WTC11 (cell line): Measurements from ENCODE around the gene CA11. TPM values are rescaled to one million over a fixed set of nuclear protein-coding genes. Genes with fewer than 3 reads are reported as not detected.

Experiments
- ATAC-seq: fragments of 200-7000 bp; cut with Tn5 transposase; 2 replicates; pipeline ENCODE4 v1.10.0; 2021; ENCODE audit warnings: mild to moderate bottlenecking, moderate library complexity
- CTCF ChIA-PET: fragments of 300-600 bp; sonication (Branson Sonifier 250); formaldehyde crosslinking; loops from one replicate; lab custom pipeline; 2021; ENCODE audit warnings: antibody characterized with exemption; lab: Charles Lee
- POLR2A ChIA-PET: fragments of 350-600 bp; sonication (Branson Sonifier 250); formaldehyde crosslinking; loops from one replicate; lab custom pipeline; 2021; ENCODE audit warnings: antibody characterized with exemption; lab: Charles Lee
- DNase-seq: peaks from one replicate; pipeline ENCODE4 v3.0.0; 2021; ENCODE audit warnings: low spot score
- H3K27ac Mint-ChIP-seq: 2 replicates; pipeline ENCODE4 v1.8.0; 2021; ENCODE audit warnings: mixed read lengths
- H3K27me3 Mint-ChIP-seq: 2 replicates; pipeline ENCODE4 v1.8.0; 2021; ENCODE audit warnings: low read depth, mild to moderate bottlenecking, moderate library complexity, mixed read lengths
- H3K36me3 Mint-ChIP-seq: 2 replicates; pipeline ENCODE4 v1.8.0; 2021; ENCODE audit warnings: mixed read lengths
- H3K4me1 Mint-ChIP-seq: 2 replicates; pipeline ENCODE4 v1.8.0; 2022; ENCODE audit warnings: mixed read lengths
- H3K4me3 Mint-ChIP-seq: 2 replicates; pipeline ENCODE4 v1.8.0; 2021; ENCODE audit warnings: mild to moderate bottlenecking, moderate library complexity, mixed read lengths
- H3K9me3 Mint-ChIP-seq: 2 replicates; pipeline ENCODE4 v1.8.0; 2021; ENCODE audit warnings: mixed read lengths
- FOXK1 ChIP-seq: sonication (generic); formaldehyde crosslinking; IDR thresholded peaks from 2 replicates; pipeline ENCODE4 v1.8.0; 2022; ENCODE audit warnings: mild to moderate bottlenecking, moderate library complexity, missing genetic modification reagents
- HMGA2 ChIP-seq: fragments of 250-450 bp; sonication (Bioruptor Pico); IDR thresholded peaks from 2 replicates; pipeline ENCODE4 v1.4.0; 2021; ENCODE audit warnings: mild to moderate bottlenecking, moderate library complexity
- NFATC4 ChIP-seq: fragments of 250-450 bp; sonication (Bioruptor Pico); IDR thresholded peaks from 2 replicates; pipeline ENCODE4 v1.9.0; 2021; ENCODE audit warnings: mild to moderate bottlenecking
- NFE2L1 ChIP-seq: sonication (generic); formaldehyde crosslinking; IDR thresholded peaks from 2 replicates; pipeline ENCODE4 v1.8.1; 2023; ENCODE audit warnings: missing genetic modification reagents
- PRRX2 ChIP-seq: fragments of 250-450 bp; sonication (Bioruptor Pico); IDR thresholded peaks from 2 replicates; pipeline ENCODE4 v1.8.0; 2021; ENCODE audit warnings: mild to moderate bottlenecking
- ZBTB21 ChIP-seq: sonication (generic); formaldehyde crosslinking; IDR thresholded peaks from 2 replicates; pipeline ENCODE4 v1.8.1; 2023; ENCODE audit warnings: mild to moderate bottlenecking, missing genetic modification reagents, borderline replicate concordance
- ZNF263 ChIP-seq: sonication (generic); formaldehyde crosslinking; IDR thresholded peaks from 2 replicates; pipeline ENCODE4 v1.8.1; 2022; ENCODE audit warnings: low read depth, mild to moderate bottlenecking, moderate library complexity, missing genetic modification reagents
- ZNF416 ChIP-seq: fragments of 250-450 bp; sonication (Bioruptor Pico); IDR thresholded peaks from 2 replicates; pipeline ENCODE4 v1.9.0; 2021; ENCODE audit warnings: mild to moderate bottlenecking, inconsistent platforms
- ZNF671 ChIP-seq: fragments of 250-450 bp; sonication (Bioruptor Pico); IDR thresholded peaks from 2 replicates; pipeline ENCODE4 v1.8.0; 2021; ENCODE audit warnings: mild to moderate bottlenecking
- total RNA-seq: library from RNA; stranded (reverse); gene quantifications from 3 replicates; pipeline ENCODE4 v1.2.3, GENCODE V29; 2021
- TF ChIP-seq, protein P1 (sequence below): sonication (generic); formaldehyde crosslinking; IDR thresholded peaks from 2 replicates; pipeline ENCODE4 v1.8.1; 2023; ENCODE audit warnings: mild to moderate bottlenecking, moderate library complexity, missing genetic modification reagents
- TF ChIP-seq, protein P2 (sequence below): sonication (generic); formaldehyde crosslinking; IDR thresholded peaks from 2 replicates; pipeline ENCODE4 v1.8.0; 2022; ENCODE audit warnings: missing genetic modification reagents
- TF ChIP-seq, protein P3 (sequence below): fragments of 250-450 bp; sonication (Bioruptor Pico); IDR thresholded peaks from 2 replicates; pipeline ENCODE4 v1.9.0; 2021; ENCODE audit warnings: mild to moderate bottlenecking, borderline replicate concordance
- TF ChIP-seq, protein P4 (sequence below): sonication (generic); formaldehyde crosslinking; IDR thresholded peaks from 2 replicates; pipeline ENCODE4 v1.8.0; 2023; ENCODE audit warnings: mild to moderate bottlenecking, missing genetic modification reagents

CA11 gene
- total RNA-seq, 1 experiment from 2014 or later, result 41.4 TPM

DNA sequence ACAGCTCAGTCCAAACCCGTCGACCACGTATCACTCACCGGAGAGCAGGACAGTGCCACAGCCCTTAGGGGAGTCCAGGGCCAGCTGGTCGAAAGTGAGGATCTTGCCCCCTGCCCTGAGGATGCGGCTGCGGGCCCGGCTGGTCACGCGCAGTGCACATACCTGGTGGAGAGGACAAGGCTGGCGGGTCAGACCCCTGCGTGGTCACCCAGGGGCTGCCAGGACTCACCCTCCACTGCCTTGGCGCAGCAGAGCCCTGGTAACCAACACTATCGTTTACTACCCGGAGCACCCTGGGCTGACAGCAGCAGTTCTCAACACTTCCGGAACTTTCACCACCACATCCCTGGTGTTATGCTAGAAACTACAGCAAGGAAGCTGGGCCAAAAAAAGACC is 29.9 kb downstream of the CA11 start (continued):
- TF ChIP-seq, protein P1, sequence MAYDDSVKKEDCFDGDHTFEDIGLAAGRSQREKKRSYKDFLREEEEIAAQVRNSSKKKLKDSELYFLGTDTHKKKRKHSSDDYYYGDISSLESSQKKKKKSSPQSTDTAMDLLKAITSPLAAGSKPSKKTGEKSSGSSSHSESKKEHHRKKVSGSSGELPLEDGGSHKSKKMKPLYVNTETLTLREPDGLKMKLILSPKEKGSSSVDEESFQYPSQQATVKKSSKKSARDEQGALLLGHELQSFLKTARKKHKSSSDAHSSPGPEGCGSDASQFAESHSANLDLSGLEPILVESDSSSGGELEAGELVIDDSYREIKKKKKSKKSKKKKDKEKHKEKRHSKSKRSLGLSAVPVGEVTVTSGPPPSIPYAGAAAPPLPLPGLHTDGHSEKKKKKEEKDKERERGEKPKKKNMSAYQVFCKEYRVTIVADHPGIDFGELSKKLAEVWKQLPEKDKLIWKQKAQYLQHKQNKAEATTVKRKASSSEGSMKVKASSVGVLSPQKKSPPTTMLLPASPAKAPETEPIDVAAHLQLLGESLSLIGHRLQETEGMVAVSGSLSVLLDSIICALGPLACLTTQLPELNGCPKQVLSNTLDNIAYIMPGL (CRISPR knock-in tag), result no peak
- TF ChIP-seq PRRX2 (no peak), ZNF263 (CRISPR knock-in tag) (no peak), NFE2L1 (CRISPR knock-in tag) (no peak), HMGA2 (no peak), FOXK1 (CRISPR knock-in tag) (no peak), ZNF671 (peak; percentile 11; the same call in 1 of the 2 replicates), NFATC4 (0 out of 2 replicates have a peak, but pooled peaks have one; percentile 36)
- TF ChIP-seq, protein P2, sequence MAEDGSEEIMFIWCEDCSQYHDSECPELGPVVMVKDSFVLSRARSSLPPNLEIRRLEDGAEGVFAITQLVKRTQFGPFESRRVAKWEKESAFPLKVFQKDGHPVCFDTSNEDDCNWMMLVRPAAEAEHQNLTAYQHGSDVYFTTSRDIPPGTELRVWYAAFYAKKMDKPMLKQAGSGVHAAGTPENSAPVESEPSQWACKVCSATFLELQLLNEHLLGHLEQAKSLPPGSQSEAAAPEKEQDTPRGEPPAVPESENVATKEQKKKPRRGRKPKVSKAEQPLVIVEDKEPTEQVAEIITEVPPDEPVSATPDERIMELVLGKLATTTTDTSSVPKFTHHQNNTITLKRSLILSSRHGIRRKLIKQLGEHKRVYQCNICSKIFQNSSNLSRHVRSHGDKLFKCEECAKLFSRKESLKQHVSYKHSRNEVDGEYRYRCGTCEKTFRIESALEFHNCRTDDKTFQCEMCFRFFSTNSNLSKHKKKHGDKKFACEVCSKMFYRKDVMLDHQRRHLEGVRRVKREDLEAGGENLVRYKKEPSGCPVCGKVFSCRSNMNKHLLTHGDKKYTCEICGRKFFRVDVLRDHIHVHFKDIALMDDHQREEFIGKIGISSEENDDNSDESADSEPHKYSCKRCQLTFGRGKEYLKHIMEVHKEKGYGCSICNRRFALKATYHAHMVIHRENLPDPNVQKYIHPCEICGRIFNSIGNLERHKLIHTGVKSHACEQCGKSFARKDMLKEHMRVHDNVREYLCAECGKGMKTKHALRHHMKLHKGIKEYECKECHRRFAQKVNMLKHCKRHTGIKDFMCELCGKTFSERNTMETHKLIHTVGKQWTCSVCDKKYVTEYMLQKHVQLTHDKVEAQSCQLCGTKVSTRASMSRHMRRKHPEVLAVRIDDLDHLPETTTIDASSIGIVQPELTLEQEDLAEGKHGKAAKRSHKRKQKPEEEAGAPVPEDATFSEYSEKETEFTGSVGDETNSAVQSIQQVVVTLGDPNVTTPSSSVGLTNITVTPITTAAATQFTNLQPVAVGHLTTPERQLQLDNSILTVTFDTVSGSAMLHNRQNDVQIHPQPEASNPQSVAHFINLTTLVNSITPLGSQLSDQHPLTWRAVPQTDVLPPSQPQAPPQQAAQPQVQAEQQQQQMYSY (CRISPR knock-in tag), result no peak

DNA sequence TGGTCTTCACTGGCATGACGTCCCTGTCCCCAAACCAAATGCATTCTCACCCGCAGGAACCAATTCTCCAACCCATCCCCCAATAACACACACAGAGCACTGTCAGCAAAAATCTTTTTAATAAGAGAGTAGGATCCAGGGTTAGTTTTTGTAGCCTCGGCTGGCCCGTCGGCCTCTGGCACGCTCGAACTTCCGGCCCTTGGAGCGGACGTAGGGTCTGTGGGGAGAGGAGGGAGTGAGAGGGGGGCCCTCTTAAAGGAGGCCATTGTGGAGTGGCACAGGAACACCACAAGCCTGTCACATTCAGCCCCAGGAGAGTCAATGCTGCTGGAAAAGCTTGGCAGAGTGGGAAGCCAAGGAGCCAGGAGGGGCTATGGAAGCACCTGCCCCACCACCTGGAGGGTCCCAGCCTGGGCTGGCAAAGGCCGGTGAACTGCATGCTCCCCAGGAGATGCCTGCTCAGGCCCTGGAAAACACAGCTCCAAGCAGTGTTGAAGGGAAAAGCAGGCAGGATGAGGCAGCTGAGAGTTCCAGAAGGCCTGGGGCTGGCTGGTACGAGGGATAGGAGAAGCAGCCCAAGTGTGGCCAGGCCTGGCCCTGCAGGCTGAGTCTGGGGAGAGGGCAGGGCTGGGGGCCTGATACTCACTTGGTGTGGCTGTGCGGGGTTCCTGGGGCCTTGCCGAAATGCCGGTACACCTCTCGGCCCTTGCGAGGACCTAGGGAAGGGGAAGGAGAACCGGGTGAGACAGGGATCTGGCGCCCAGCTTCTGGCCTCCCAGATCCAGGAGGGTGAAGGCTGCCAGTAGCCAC is 30.6 kb downstream of the CA11 start:
- TF ChIP-seq ZBTB21 (CRISPR knock-in tag), result no peak
- TF ChIP-seq, protein P2 (CRISPR knock-in tag), result peak; percentile 34; the same call in 1 of the 2 replicates
- Mint-ChIP-seq H3K27ac (peak overlapping the region; percentile 98), H3K9me3 (no peaks in the 10 kb centered on the region), H3K27me3 (no peaks in the 10 kb centered on the region), H3K4me3 (peak overlapping the region; percentile 99), H3K36me3 (peaks cover 40% of the 10 kb centered on the region), H3K4me1 (peaks cover 59% of the 10 kb centered on the region)
- CTCF ChIA-PET, result interaction anchor here (0.8 to 2.7 kb wide), 8 partner anchors 9 to 126 kb away, joined by 3 to 17 read pairs (median 6); no protein-coding TSS in a partner anchor
- DNase-seq, result no peak
- peak; percentile 0; the same call in 1 of the 2 replicates for ATAC-seq
- POLR2A ChIA-PET, result interaction anchor here (0.7 to 2.6 kb wide), 10 partner anchors 9 to 282 kb away, joined by 3 to 18 read pairs (median 4); partner anchors contain the start of gene CA11

DNA sequence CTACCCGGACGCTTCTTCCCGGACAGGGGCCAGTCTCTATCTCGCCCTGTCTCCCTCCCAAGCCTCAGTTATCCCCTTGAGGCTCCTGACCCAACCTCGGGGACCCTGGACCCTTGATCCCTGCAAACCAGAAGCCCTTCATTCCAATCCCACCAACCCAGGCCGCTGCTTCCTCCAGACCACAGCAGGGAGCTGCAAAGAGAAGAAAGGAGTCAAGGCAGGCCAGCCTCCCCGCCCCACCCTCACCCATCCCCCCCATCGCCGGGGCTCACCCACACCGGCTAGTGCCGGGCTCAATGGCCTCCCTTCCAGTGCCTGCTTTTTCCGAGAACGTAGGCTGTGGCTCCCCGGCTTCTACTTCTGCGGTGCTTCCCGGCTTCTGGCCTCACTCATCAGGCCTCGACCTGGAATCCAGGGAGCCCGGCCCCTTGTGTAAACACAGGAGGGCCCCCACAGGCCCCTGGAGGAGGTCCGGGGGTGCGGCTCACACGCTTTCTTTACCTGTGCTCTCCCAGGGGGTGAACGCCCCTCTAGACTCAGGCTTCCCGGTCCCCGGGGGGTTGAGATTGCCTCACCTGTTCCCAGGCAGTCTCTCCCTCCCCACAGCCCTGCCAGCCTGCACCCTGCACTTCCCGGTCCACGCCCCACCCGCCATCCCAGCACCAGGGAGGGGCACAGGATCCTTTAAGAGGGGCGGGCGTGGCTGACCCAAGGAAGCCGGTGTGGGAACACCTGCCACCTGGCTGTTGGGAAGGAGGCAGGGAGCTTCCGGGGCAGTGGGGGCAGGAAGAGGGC is 31.4 kb downstream of the CA11 start, which contains the start of gene FAM83E:
FAM83E (minus strand) TSS at position 641 of the 795 bp plus-strand sequence. CDS start 1,704 bp downstream, outside the sequence.
- H3K9me3 Mint-ChIP-seq, result no peaks in the 10 kb centered on the region
- H3K4me3 Mint-ChIP-seq, result peak within 1 kb of the TSS; percentile 99
- H3K36me3 Mint-ChIP-seq, result peaks cover 40% of the 10 kb centered on the region
- H3K27me3 Mint-ChIP-seq, result no peaks in the 10 kb centered on the region
- ChIA-PET POLR2A (interaction anchor here (0.7 to 2.6 kb wide), 10 partner anchors 10 to 281 kb away, joined by 3 to 18 read pairs (median 4); partner anchors contain the start of gene CA11), CTCF (interaction anchor here (0.6 to 2.7 kb wide), 8 partner anchors 9 to 125 kb away, joined by 4 to 17 read pairs (median 6); no protein-coding TSS in a partner anchor)
- DNase-seq (peak; percentile 74), ATAC-seq (peak; percentile 13)
- peak within 1 kb of the TSS; percentile 98 for H3K27ac Mint-ChIP-seq
- peaks cover 52% of the 10 kb centered on the region for H3K4me1 Mint-ChIP-seq
- TF ChIP-seq, protein P3, sequence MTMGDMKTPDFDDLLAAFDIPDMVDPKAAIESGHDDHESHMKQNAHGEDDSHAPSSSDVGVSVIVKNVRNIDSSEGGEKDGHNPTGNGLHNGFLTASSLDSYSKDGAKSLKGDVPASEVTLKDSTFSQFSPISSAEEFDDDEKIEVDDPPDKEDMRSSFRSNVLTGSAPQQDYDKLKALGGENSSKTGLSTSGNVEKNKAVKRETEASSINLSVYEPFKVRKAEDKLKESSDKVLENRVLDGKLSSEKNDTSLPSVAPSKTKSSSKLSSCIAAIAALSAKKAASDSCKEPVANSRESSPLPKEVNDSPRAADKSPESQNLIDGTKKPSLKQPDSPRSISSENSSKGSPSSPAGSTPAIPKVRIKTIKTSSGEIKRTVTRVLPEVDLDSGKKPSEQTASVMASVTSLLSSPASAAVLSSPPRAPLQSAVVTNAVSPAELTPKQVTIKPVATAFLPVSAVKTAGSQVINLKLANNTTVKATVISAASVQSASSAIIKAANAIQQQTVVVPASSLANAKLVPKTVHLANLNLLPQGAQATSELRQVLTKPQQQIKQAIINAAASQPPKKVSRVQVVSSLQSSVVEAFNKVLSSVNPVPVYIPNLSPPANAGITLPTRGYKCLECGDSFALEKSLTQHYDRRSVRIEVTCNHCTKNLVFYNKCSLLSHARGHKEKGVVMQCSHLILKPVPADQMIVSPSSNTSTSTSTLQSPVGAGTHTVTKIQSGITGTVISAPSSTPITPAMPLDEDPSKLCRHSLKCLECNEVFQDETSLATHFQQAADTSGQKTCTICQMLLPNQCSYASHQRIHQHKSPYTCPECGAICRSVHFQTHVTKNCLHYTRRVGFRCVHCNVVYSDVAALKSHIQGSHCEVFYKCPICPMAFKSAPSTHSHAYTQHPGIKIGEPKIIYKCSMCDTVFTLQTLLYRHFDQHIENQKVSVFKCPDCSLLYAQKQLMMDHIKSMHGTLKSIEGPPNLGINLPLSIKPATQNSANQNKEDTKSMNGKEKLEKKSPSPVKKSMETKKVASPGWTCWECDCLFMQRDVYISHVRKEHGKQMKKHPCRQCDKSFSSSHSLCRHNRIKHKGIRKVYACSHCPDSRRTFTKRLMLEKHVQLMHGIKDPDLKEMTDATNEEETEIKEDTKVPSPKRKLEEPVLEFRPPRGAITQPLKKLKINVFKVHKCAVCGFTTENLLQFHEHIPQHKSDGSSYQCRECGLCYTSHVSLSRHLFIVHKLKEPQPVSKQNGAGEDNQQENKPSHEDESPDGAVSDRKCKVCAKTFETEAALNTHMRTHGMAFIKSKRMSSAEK (CRISPR knock-in tag), result peak; percentile 99
- peak; percentile 98 for TF ChIP-seq ZNF416 (CRISPR knock-in tag)
- TF ChIP-seq, protein P4, sequence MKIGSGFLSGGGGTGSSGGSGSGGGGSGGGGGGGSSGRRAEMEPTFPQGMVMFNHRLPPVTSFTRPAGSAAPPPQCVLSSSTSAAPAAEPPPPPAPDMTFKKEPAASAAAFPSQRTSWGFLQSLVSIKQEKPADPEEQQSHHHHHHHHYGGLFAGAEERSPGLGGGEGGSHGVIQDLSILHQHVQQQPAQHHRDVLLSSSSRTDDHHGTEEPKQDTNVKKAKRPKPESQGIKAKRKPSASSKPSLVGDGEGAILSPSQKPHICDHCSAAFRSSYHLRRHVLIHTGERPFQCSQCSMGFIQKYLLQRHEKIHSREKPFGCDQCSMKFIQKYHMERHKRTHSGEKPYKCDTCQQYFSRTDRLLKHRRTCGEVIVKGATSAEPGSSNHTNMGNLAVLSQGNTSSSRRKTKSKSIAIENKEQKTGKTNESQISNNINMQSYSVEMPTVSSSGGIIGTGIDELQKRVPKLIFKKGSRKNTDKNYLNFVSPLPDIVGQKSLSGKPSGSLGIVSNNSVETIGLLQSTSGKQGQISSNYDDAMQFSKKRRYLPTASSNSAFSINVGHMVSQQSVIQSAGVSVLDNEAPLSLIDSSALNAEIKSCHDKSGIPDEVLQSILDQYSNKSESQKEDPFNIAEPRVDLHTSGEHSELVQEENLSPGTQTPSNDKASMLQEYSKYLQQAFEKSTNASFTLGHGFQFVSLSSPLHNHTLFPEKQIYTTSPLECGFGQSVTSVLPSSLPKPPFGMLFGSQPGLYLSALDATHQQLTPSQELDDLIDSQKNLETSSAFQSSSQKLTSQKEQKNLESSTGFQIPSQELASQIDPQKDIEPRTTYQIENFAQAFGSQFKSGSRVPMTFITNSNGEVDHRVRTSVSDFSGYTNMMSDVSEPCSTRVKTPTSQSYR (CRISPR knock-in tag), result peak; percentile 59; the same call in 1 of the 2 replicates
